ENCODE data around the gene KCNJ16.

- no peak for TF ChIP-seq CTCF (IDR thresholded peaks at IDR 0.05; ENCODE audit: low read depth, low read length, poor library complexity, severe bottlenecking)
- TF ChIP-seq EZH2phosphoT487 (IDR thresholded peaks at IDR 0.05; ENCODE audit: borderline replicate concordance, low read length) = no peak
Observed at GRCh38 chr17:70166615-70167014, 91.6 kb downstream of the KCNJ16 start.
